GM12892 (cell line): Measurements from ENCODE around the gene LDAH.

Source experiments
- POLR2A ChIP-seq: IDR thresholded peaks from 2 replicates; pipeline ENCODE4 v1.6.1; 2011; ENCODE audit warnings: low read depth, low read length, control low read depth
- POLR2AphosphoS5 ChIP-seq: IDR thresholded peaks from 2 replicates; pipeline ENCODE4 v1.6.1; 2011; ENCODE audit warnings: low read depth, low read length, control low read depth
- TAF1 ChIP-seq: IDR thresholded peaks from 2 replicates; pipeline ENCODE4 v1.6.1; 2011; ENCODE audit warnings: low read depth, mild to moderate bottlenecking, control low read depth, low read length, borderline replicate concordance

GRCh38 chr2:20803974-20804373 is 18.9 kb downstream of the LDAH start:
- TF ChIP-seq TAF1 (no peak), POLR2A (no peak), POLR2AphosphoS5 (no peak)
